ENCODE results near the gene C10orf62. TPM values are rescaled to one million over a fixed set of nuclear protein-coding genes. Genes with fewer than 3 reads are reported as not detected.
"Not testable (repeated sequence)": the region's sequence is repeated elsewhere in the genome, so short reads cannot be mapped to it uniquely, and the experiment has no call there.

C10orf62 gene
- polyA plus RNA-seq, 3 donors: not detected

DNA sequence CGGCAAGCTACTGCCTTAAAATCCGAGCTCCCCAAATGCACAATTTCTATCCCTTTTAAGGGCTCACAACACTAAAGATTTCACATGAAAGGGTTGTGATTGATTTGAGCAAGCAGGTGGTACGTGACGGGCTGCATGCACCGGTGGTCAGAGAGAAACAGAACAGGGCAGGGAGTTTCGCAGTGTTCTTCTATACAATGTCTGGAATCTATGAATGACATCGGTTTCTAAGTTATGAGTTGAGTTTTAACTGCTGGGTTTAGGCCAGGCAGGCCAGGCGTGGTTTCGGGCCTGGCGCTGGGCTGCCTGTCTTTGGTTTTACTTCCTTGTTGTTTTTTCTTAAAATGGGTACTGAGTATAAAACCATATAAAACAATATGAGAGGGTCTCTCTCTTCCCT, 34.0 kb upstream of the C10orf62 start:
- H3K27ac Mint-ChIP-seq; H3K27me3 Mint-ChIP-seq (ENCODE audit: low read depth in 3 of 3); H2AFZ ChIP-seq (ENCODE audit: insufficient read depth, low read depth, low read length, poor library complexity, severe bottlenecking); H3K4me3 ChIP-seq (replicated peaks in 1 of 3; ENCODE audit: low read depth in 2 of 3, low read length in 3 of 3); H3K4me2 ChIP-seq (replicated peaks; ENCODE audit: extremely low read depth, low read length, poor library complexity, severe bottlenecking); H3K27ac ChIP-seq (ENCODE audit: low read depth in 1 of 2, low read length in 2 of 2); H3K4me1 ChIP-seq (ENCODE audit: control insufficient read depth in 1 of 2, insufficient read depth in 2 of 2, low read length in 2 of 2); H4K20me1 ChIP-seq (ENCODE audit: insufficient read depth, low read length); H3K79me2 ChIP-seq (ENCODE audit: insufficient read depth, low read length); H3K4me1 Mint-ChIP-seq; intact Hi-C loops (cut with micrococcal nuclease); H3K36me3 ChIP-seq (replicated peaks in 1 of 2; ENCODE audit: control insufficient read depth in 1 of 2, insufficient read depth in 2 of 2, low read length in 2 of 2); H3K27me3 ChIP-seq (ENCODE audit: control insufficient read depth in 2 of 2, insufficient read depth in 2 of 2, low read length in 2 of 2); H3K9ac ChIP-seq (ENCODE audit: insufficient read depth, low read length, poor library complexity, severe bottlenecking); DNase-seq; H3K4me3 Mint-ChIP-seq: not testable (repeated sequence)
- H3K9me3 ChIP-seq (replicated peaks in 1 of 2; ENCODE audit: control insufficient read depth in 1 of 2, insufficient read depth in 1 of 2, low read length in 2 of 2): peaks cover 12 to 14% of the 10 kb centered on the region in 2 donors
- Mint-ChIP-seq H3K36me3 (peaks cover 4 to 12% of the 10 kb centered on the region in 2 donors), H3K9me3 (peaks cover 9 to 22% (median 14%) of the 10 kb centered on the region in 7 donors)
- 100% methylated on average over 2 of the region's 10 CpGs for WGBS (ENCODE audit: insufficient coverage)

DNA sequence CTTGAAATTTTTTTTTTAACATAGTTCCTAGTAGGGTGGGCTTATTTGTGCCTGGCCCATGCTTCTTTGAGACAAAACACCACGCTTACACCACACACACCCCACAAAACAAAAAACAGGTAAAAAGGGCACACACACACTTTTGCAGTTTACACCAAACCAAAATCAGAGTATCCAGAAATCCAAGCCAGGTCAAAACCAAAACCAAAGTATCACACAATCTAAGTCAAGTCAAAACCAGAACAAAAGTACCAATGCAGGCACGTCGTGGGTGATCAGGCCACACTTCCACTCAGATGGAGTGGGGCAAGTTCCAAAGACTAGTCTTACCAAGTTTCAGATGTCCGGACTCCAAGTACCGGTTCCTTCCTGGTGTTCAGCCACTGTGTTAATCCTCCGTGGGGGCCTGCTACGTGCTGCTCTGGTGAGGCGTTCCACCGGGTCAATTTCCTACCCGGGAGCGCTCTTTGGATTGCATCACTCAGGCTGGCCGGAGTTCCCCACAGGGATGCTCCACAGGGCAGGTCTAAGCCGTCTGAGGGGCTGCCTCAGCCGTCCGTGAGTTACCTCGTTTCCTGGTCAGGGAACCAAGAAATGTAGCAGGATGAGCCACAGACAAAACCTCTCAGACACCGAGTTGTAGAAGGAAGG, 28.7 kb upstream of the C10orf62 start:
- H3K36me3 Mint-ChIP-seq; H3K36me3 ChIP-seq (replicated peaks in 1 of 2; ENCODE audit: control insufficient read depth in 1 of 2, insufficient read depth in 2 of 2, low read length in 2 of 2); H3K79me2 ChIP-seq (ENCODE audit: insufficient read depth, low read length); H3K4me3 ChIP-seq (replicated peaks in 1 of 3; ENCODE audit: low read depth in 2 of 3, low read length in 3 of 3); H3K4me1 Mint-ChIP-seq; H3K27ac ChIP-seq (ENCODE audit: low read depth in 1 of 2, low read length in 2 of 2); H3K4me1 ChIP-seq (ENCODE audit: control insufficient read depth in 1 of 2, insufficient read depth in 2 of 2, low read length in 2 of 2); H3K9me3 ChIP-seq (replicated peaks in 1 of 2; ENCODE audit: control insufficient read depth in 1 of 2, insufficient read depth in 1 of 2, low read length in 2 of 2); H3K4me2 ChIP-seq (replicated peaks; ENCODE audit: extremely low read depth, low read length, poor library complexity, severe bottlenecking); H3K4me3 Mint-ChIP-seq; H3K27me3 Mint-ChIP-seq (ENCODE audit: low read depth in 3 of 3); DNase-seq; H2AFZ ChIP-seq (ENCODE audit: insufficient read depth, low read depth, low read length, poor library complexity, severe bottlenecking); intact Hi-C loops (cut with micrococcal nuclease); H4K20me1 ChIP-seq (ENCODE audit: insufficient read depth, low read length); H3K9ac ChIP-seq (ENCODE audit: insufficient read depth, low read length, poor library complexity, severe bottlenecking); H3K27me3 ChIP-seq (ENCODE audit: control insufficient read depth in 2 of 2, insufficient read depth in 2 of 2, low read length in 2 of 2): not testable (repeated sequence)
- WGBS (ENCODE audit: insufficient coverage): 96% methylated on average over 14 of the region's 17 CpGs
- peak overlapping the region in 1 of 7 donors; percentile 8 for H3K27ac Mint-ChIP-seq
- peaks cover 4 to 21% (median 8%) of the 10 kb centered on the region in 7 donors for H3K9me3 Mint-ChIP-seq

DNA sequence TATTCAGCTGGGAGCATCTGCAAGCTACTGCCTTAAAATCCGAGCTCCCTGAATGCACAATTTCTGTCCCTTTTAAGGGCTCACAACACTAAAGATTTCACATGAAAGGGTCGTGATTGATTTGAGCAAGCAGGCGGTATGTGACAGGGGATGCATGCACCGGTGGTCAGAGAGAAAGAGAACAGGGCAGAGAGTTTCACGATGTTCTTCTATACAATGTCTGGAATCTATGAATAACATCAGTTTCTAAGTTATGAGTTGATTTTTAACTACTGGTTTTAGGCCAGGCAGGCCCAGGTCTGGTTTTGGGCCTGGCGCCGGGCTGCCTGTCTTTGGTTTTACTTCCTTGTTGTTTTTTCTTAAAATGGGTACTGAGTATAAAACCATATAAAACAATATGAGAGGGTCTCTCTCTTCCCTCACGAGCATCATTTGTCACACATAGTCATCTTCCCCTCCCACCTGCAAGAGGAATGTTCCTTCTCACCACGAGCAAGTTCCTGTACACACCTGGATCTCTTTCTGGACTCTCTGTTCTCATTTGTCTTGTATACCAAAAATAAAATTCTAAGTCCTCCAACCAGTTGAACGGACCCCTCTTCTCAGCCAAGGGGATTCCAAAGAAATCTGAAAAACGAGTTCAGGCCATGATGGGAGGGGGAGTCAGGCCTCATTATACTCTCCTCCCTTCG, 28.0 kb upstream of the C10orf62 start:
- peaks cover 3 to 20% (median 7%) of the 10 kb centered on the region in 7 donors for H3K9me3 Mint-ChIP-seq
- H3K27me3 ChIP-seq (ENCODE audit: control insufficient read depth in 2 of 2, insufficient read depth in 2 of 2, low read length in 2 of 2); H3K27me3 Mint-ChIP-seq (ENCODE audit: low read depth in 3 of 3); H3K4me1 ChIP-seq (ENCODE audit: control insufficient read depth in 1 of 2, insufficient read depth in 2 of 2, low read length in 2 of 2); H4K20me1 ChIP-seq (ENCODE audit: insufficient read depth, low read length); H3K4me2 ChIP-seq (replicated peaks; ENCODE audit: extremely low read depth, low read length, poor library complexity, severe bottlenecking); H3K9me3 ChIP-seq (replicated peaks in 1 of 2; ENCODE audit: control insufficient read depth in 1 of 2, insufficient read depth in 1 of 2, low read length in 2 of 2); H3K36me3 Mint-ChIP-seq; H3K4me3 Mint-ChIP-seq; DNase-seq; H3K36me3 ChIP-seq (replicated peaks in 1 of 2; ENCODE audit: control insufficient read depth in 1 of 2, insufficient read depth in 2 of 2, low read length in 2 of 2); intact Hi-C loops (cut with micrococcal nuclease); H3K27ac ChIP-seq (ENCODE audit: low read depth in 1 of 2, low read length in 2 of 2); H3K9ac ChIP-seq (ENCODE audit: insufficient read depth, low read length, poor library complexity, severe bottlenecking); H3K4me3 ChIP-seq (replicated peaks in 1 of 3; ENCODE audit: low read depth in 2 of 3, low read length in 3 of 3); H3K4me1 Mint-ChIP-seq; H2AFZ ChIP-seq (ENCODE audit: insufficient read depth, low read depth, low read length, poor library complexity, severe bottlenecking); H3K79me2 ChIP-seq (ENCODE audit: insufficient read depth, low read length); H3K27ac Mint-ChIP-seq: not testable (repeated sequence)
- WGBS (ENCODE audit: insufficient coverage): 100% methylated on average over 2 of the region's 12 CpGs

DNA sequence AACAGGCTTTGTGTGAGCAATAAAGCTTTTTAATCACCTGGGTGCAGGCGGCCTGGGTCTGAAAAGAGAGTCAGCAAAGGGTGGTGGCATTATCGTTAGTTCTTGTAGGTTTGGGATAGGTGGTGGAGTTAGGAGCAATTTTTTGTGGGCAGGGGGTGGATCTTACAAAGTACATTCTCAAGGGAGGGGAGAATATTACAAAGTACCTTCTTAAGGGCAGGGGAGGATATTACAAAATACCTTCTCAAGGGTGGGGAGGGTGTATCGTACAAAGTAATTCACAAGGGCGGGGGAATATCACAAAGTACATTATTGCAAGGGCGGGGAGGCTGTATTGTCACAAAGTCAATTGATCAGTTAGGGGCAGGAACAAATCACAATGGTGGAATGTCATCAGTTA, 27.2 kb upstream of the C10orf62 start:
- H2AFZ ChIP-seq (ENCODE audit: insufficient read depth, low read depth, low read length, poor library complexity, severe bottlenecking); intact Hi-C loops (cut with micrococcal nuclease); H3K9ac ChIP-seq (ENCODE audit: insufficient read depth, low read length, poor library complexity, severe bottlenecking); H3K79me2 ChIP-seq (ENCODE audit: insufficient read depth, low read length); DNase-seq; H4K20me1 ChIP-seq (ENCODE audit: insufficient read depth, low read length); H3K4me2 ChIP-seq (replicated peaks; ENCODE audit: extremely low read depth, low read length, poor library complexity, severe bottlenecking); H3K27me3 ChIP-seq (ENCODE audit: control insufficient read depth in 2 of 2, insufficient read depth in 2 of 2, low read length in 2 of 2); H3K27ac Mint-ChIP-seq; H3K9me3 ChIP-seq (replicated peaks in 1 of 2; ENCODE audit: control insufficient read depth in 1 of 2, insufficient read depth in 1 of 2, low read length in 2 of 2); H3K4me3 ChIP-seq (replicated peaks in 1 of 3; ENCODE audit: low read depth in 2 of 3, low read length in 3 of 3); H3K27me3 Mint-ChIP-seq (ENCODE audit: low read depth in 3 of 3); H3K27ac ChIP-seq (ENCODE audit: low read depth in 1 of 2, low read length in 2 of 2); H3K4me1 Mint-ChIP-seq; H3K4me3 Mint-ChIP-seq; H3K36me3 Mint-ChIP-seq; H3K36me3 ChIP-seq (replicated peaks in 1 of 2; ENCODE audit: control insufficient read depth in 1 of 2, insufficient read depth in 2 of 2, low read length in 2 of 2); H3K4me1 ChIP-seq (ENCODE audit: control insufficient read depth in 1 of 2, insufficient read depth in 2 of 2, low read length in 2 of 2): not testable (repeated sequence)
- 95% methylated on average over 4 of the region's 5 CpGs for WGBS (ENCODE audit: insufficient coverage)
- H3K9me3 Mint-ChIP-seq: peaks cover 3 to 18% (median 7%) of the 10 kb centered on the region in 7 donors
